SK-N-SH treated with all-trans-retinoic acid at 6 μM for 48 hours (cell line): ENCODE data around the gene LUC7L3.

Experiments
- BACH2 ChIP-seq: fragments of 250-450 bp; sonication (Bioruptor Pico); IDR thresholded peaks from 2 replicates; pipeline ENCODE4 v1.9.0; 2021; ENCODE audit warnings: mild to moderate bottlenecking, borderline replicate concordance
- CSDC2 ChIP-seq: fragments of 250-450 bp; sonication (Bioruptor Pico); IDR thresholded peaks from 2 replicates; pipeline ENCODE4 v1.5.0; 2020; ENCODE audit warnings: mild to moderate bottlenecking, moderate library complexity
- GLIS3 ChIP-seq: fragments of 250-450 bp; sonication (Bioruptor Pico); IDR thresholded peaks from 2 replicates; pipeline ENCODE4 v1.5.0; 2020; ENCODE audit warnings: mild to moderate bottlenecking, moderate library complexity
- ISL1 ChIP-seq: fragments of 250-450 bp; sonication (Bioruptor Pico); IDR thresholded peaks from 2 replicates; pipeline ENCODE4 v2.1.2; 2022; ENCODE audit warnings: mild to moderate bottlenecking, moderate library complexity
- OSR1 ChIP-seq: fragments of 250-450 bp; sonication (Bioruptor Pico); IDR thresholded peaks from 2 replicates; pipeline ENCODE4 v1.8.0; 2022; ENCODE audit warnings: moderate library complexity, mild to moderate bottlenecking, inconsistent platforms
- PPARA ChIP-seq: fragments of 250-450 bp; sonication (Bioruptor Pico); IDR thresholded peaks from 2 replicates; pipeline ENCODE4 v1.5.0; 2020; ENCODE audit warnings: mild to moderate bottlenecking, borderline replicate concordance
- ZC3H10 ChIP-seq: fragments of 250-450 bp; sonication (Bioruptor Pico); IDR thresholded peaks from 2 replicates; pipeline ENCODE4 v1.5.1; 2021; ENCODE audit warnings: mild to moderate bottlenecking, moderate library complexity
- ZFP3 ChIP-seq: fragments of 250-450 bp; sonication (Bioruptor Pico); IDR thresholded peaks from 2 replicates; pipeline ENCODE4 v1.5.0; 2020; ENCODE audit warnings: mild to moderate bottlenecking, moderate library complexity
- ZFP30 ChIP-seq: fragments of 450-650 bp; formaldehyde crosslinking; IDR thresholded peaks from 2 replicates; pipeline ENCODE4 v1.5.0; 2022; ENCODE audit warnings: mild to moderate bottlenecking, moderate library complexity
- ZNF565 ChIP-seq: fragments of 450-650 bp; formaldehyde crosslinking; conservative IDR thresholded peaks from 2 replicates; pipeline ENCODE4 v1.5.0; 2020; ENCODE audit warnings: low read depth, mild to moderate bottlenecking, moderate library complexity

DNA sequence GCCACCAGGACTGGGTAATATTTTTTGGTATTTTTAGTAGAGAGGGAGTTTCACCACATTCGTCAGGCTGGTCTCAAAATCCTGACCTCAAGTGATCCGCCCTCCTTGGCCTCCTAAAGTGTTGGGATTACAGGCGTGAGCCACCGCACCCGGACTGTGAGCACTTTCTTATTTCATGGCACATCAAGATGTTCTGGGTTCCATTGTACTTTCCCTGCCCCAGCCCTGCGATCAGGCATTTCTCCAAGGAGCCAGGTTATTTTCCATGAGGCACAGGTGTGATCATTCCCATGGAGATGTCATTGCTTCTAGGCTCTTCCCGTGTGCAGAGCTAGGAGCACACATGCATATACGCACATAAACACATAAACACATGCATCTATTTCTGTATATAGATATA is 50.5 kb downstream of the LUC7L3 start:
- TF ChIP-seq PPARA (CRISPR knock-in tag) (no peak), GLIS3 (no peak), OSR1 (CRISPR knock-in tag) (no peak), ZFP3 (no peak), BACH2 (CRISPR knock-in tag) (no peak), ZFP30 (CRISPR knock-in tag) (no peak), CSDC2 (CRISPR knock-in tag) (no peak), ZNF565 (CRISPR knock-in tag) (no peak), ISL1 (no peak), ZC3H10 (CRISPR knock-in tag) (no peak)
